Measurements from ENCODE around the gene ZNF524. TPM values are rescaled to one million over a fixed set of nuclear protein-coding genes. Genes with fewer than 3 reads are reported as not detected.

ZNF524 gene
- polyA plus RNA-seq, 1 donor, result 18.9 TPM

- peak in 1 of 2 donors; percentile 46 for DNase-seq
- WGBS (ENCODE audit: insufficient coverage, low lambda C conversion rate), result 3% methylated on average over 3 of the region's 25 CpGs
These were observed 41.5 kb downstream of the ZNF524 start for GRCh38 chr19:55641426-55642152.

GRCh38 chr19:55642153-55643002 lies 42.3 kb downstream of the ZNF524 start:
- DNase-seq, result peak in 1 of 2 donors; percentile 55
- H3K27me3 ChIP-seq (ENCODE audit: control insufficient read depth, insufficient read depth, low read length), result no peaks in the 10 kb centered on the region
- H3K4me1 ChIP-seq (ENCODE audit: control insufficient read depth, insufficient read depth, low read length), result peaks cover 21% of the 10 kb centered on the region
- no peak overlapping the region for H3K27ac ChIP-seq (ENCODE audit: low read length)
- peaks cover 5% of the 10 kb centered on the region for H3K9me3 ChIP-seq (ENCODE audit: control insufficient read depth, low read depth, low read length)
- H3K36me3 ChIP-seq (ENCODE audit: control insufficient read depth, insufficient read depth, low read length), result peaks cover 16% of the 10 kb centered on the region
- peak overlapping the region; percentile 78 for H3K4me3 ChIP-seq (ENCODE audit: low read length)
- no CpG with 5 or more reads among the region's 65 CpGs for WGBS (ENCODE audit: insufficient coverage, low lambda C conversion rate)

More at GRCh38 chr19:55641426-55642152, 41.5 kb downstream of the ZNF524 start:
- Histone ChIP-seq H3K27ac (ENCODE audit: low read length) (peak overlapping the region; percentile 62), H3K4me1 (ENCODE audit: control insufficient read depth, insufficient read depth, low read length) (peaks cover 21% of the 10 kb centered on the region), H3K4me3 (ENCODE audit: low read length) (peak overlapping the region; percentile 78), H3K9me3 (ENCODE audit: control insufficient read depth, low read depth, low read length) (peaks cover 5% of the 10 kb centered on the region), H3K27me3 (ENCODE audit: control insufficient read depth, insufficient read depth, low read length) (no peaks in the 10 kb centered on the region), H3K36me3 (ENCODE audit: control insufficient read depth, insufficient read depth, low read length) (peaks cover 16% of the 10 kb centered on the region)

GRCh38 chr19:55643003-55643886 lies 43.2 kb downstream of the ZNF524 start, which contains the start of gene ZNF581:
ZNF581 (plus strand) TSS chr19:55643649; CDS start chr19:55644572, 923 bp downstream.
- H3K27me3 ChIP-seq (ENCODE audit: control insufficient read depth, insufficient read depth, low read length), result no peaks in the 10 kb centered on the region
- peaks cover 21% of the 10 kb centered on the region for H3K4me1 ChIP-seq (ENCODE audit: control insufficient read depth, insufficient read depth, low read length)
- peak within 1 kb of the TSS; percentile 78 for H3K4me3 ChIP-seq (ENCODE audit: low read length)
- WGBS (ENCODE audit: insufficient coverage, low lambda C conversion rate), result 0% methylated on average over 1 of the region's 56 CpGs
- H3K9me3 ChIP-seq (ENCODE audit: control insufficient read depth, low read depth, low read length), result peaks cover 5% of the 10 kb centered on the region
- H3K36me3 ChIP-seq (ENCODE audit: control insufficient read depth, insufficient read depth, low read length), result peaks cover 16% of the 10 kb centered on the region
- H3K27ac ChIP-seq (ENCODE audit: low read length), result peak within 1 kb of the TSS; percentile 68
- peak; percentile 47 to 76 for DNase-seq

- Histone ChIP-seq H3K36me3 (ENCODE audit: control insufficient read depth, insufficient read depth, low read length) (peaks cover 12% of the 10 kb centered on the region), H3K27me3 (ENCODE audit: control insufficient read depth, insufficient read depth, low read length) (no peaks in the 10 kb centered on the region), H3K27ac (ENCODE audit: low read length) (no peak overlapping the region), H3K9me3 (ENCODE audit: control insufficient read depth, low read depth, low read length) (peaks cover 5% of the 10 kb centered on the region), H3K4me1 (ENCODE audit: control insufficient read depth, insufficient read depth, low read length) (peaks cover 24% of the 10 kb centered on the region), H3K4me3 (ENCODE audit: low read length) (peak overlapping the region; percentile 78)
- no CpG with 5 or more reads among the region's 15 CpGs for WGBS (ENCODE audit: insufficient coverage, low lambda C conversion rate)
- DNase-seq, result no peak
These were observed 43.7 kb downstream of the ZNF524 start for GRCh38 chr19:55643887-55644176.

GRCh38 chr19:55644191-55644833 lies 44.2 kb downstream of the ZNF524 start:
- Histone ChIP-seq H3K4me1 (ENCODE audit: control insufficient read depth, insufficient read depth, low read length) (peaks cover 25% of the 10 kb centered on the region), H3K36me3 (ENCODE audit: control insufficient read depth, insufficient read depth, low read length) (peaks cover 12% of the 10 kb centered on the region), H3K9me3 (ENCODE audit: control insufficient read depth, low read depth, low read length) (peaks cover 5% of the 10 kb centered on the region), H3K4me3 (ENCODE audit: low read length) (peak overlapping the region; percentile 78), H3K27me3 (ENCODE audit: control insufficient read depth, insufficient read depth, low read length) (no peaks in the 10 kb centered on the region), H3K27ac (ENCODE audit: low read length) (no peak overlapping the region)
- WGBS (ENCODE audit: insufficient coverage, low lambda C conversion rate), result no CpG with 5 or more reads among the region's 12 CpGs
- no peak for DNase-seq

GRCh38 chr19:55644842-55645511 lies 44.9 kb downstream of the ZNF524 start:
- peaks cover 25% of the 10 kb centered on the region for H3K4me1 ChIP-seq (ENCODE audit: control insufficient read depth, insufficient read depth, low read length)
- DNase-seq, result no peak
- H3K36me3 ChIP-seq (ENCODE audit: control insufficient read depth, insufficient read depth, low read length), result peaks cover 12% of the 10 kb centered on the region
- no peaks in the 10 kb centered on the region for H3K27me3 ChIP-seq (ENCODE audit: control insufficient read depth, insufficient read depth, low read length)
- no peak overlapping the region for H3K27ac ChIP-seq (ENCODE audit: low read length)
- peaks cover 3% of the 10 kb centered on the region for H3K9me3 ChIP-seq (ENCODE audit: control insufficient read depth, low read depth, low read length)
- H3K4me3 ChIP-seq (ENCODE audit: low read length), result peak overlapping the region; percentile 78
- WGBS (ENCODE audit: insufficient coverage, low lambda C conversion rate), result no CpG with 5 or more reads among the region's 28 CpGs

GRCh38 chr19:55645512-55645881 lies 45.4 kb downstream of the ZNF524 start:
- Histone ChIP-seq H3K4me1 (ENCODE audit: control insufficient read depth, insufficient read depth, low read length) (peaks cover 19% of the 10 kb centered on the region), H3K9me3 (ENCODE audit: control insufficient read depth, low read depth, low read length) (no peaks in the 10 kb centered on the region), H3K27ac (ENCODE audit: low read length) (no peak overlapping the region), H3K36me3 (ENCODE audit: control insufficient read depth, insufficient read depth, low read length) (peaks cover 12% of the 10 kb centered on the region), H3K4me3 (ENCODE audit: low read length) (no peak overlapping the region), H3K27me3 (ENCODE audit: control insufficient read depth, insufficient read depth, low read length) (no peaks in the 10 kb centered on the region)
- 80% methylated on average over 1 of the region's 5 CpGs for WGBS (ENCODE audit: insufficient coverage, low lambda C conversion rate)
- DNase-seq, result no peak

- peaks cover 18% of the 10 kb centered on the region for H3K4me1 ChIP-seq (ENCODE audit: control insufficient read depth, insufficient read depth, low read length)
- 80% methylated on average over 1 of the region's 14 CpGs for WGBS (ENCODE audit: insufficient coverage, low lambda C conversion rate)
- H3K27me3 ChIP-seq (ENCODE audit: control insufficient read depth, insufficient read depth, low read length), result no peaks in the 10 kb centered on the region
- H3K27ac ChIP-seq (ENCODE audit: low read length), result no peak overlapping the region
- no peak for DNase-seq
- peak overlapping the region; percentile 78 for H3K4me3 ChIP-seq (ENCODE audit: low read length)
- peaks cover 17% of the 10 kb centered on the region for H3K36me3 ChIP-seq (ENCODE audit: control insufficient read depth, insufficient read depth, low read length)
- H3K9me3 ChIP-seq (ENCODE audit: control insufficient read depth, low read depth, low read length), result no peaks in the 10 kb centered on the region
These were observed 47.0 kb downstream of the ZNF524 start for GRCh38 chr19:55646889-55647731.
